Nucleus accumbens (tissue), 56 donors: ENCODE data around the gene DIPK1C.
A peak's percentile ranks its signal among the peaks of the same experiment; 100 is the strongest.
"Not testable (repeated sequence)": the region's sequence is repeated elsewhere in the genome, so short reads cannot be mapped to it uniquely, and the experiment has no call there.

Experiments
- DNase-seq, 56 donors: peaks; one replicate each; lab custom pipeline; 2025; lab: John Stamatoyannopoulos, UW

Gene DIPK1C

DNA sequence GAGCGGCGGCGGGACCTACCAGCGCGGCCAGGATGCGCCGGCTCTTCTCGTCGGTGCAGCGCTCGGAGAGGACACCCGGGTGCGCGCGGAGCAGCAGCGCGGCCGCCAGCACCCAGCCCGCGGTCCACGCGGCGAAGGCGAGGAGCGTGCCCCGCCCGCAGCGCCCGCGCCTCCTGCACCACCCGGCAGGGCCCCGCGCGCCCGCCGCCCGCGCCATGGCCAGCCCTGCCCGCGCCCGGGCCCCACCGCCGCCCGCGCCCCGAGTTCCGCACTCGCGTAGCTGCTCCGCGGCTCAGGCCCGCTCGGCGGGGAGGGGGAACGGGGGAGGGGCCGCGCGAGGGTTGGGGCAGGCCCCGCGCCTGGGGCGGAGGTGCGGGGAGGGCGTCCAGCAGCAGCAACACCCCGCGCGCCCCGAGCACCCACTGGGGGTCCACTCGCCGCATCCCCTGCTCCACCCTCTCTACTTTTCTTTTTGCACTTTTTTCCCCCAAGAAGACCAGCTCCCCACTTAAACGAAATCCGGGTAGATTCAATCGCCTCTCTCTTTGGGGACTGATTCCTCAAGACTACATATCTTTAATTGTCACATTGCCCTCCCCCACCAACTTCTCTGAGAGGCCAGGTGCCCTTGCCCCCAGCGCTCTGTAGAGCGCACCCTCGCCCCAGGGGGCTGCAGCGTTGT is at the start of gene DIPK1C:
Gene DIPK1C, minus strand, starts transcription at position 266 of the 682 bp plus-strand sequence. Its CDS starts 49 bp downstream, at position 217.
- peak in 53 of 56 donors; percentile 14 to 83 (median 62) for DNase-seq

DNA sequence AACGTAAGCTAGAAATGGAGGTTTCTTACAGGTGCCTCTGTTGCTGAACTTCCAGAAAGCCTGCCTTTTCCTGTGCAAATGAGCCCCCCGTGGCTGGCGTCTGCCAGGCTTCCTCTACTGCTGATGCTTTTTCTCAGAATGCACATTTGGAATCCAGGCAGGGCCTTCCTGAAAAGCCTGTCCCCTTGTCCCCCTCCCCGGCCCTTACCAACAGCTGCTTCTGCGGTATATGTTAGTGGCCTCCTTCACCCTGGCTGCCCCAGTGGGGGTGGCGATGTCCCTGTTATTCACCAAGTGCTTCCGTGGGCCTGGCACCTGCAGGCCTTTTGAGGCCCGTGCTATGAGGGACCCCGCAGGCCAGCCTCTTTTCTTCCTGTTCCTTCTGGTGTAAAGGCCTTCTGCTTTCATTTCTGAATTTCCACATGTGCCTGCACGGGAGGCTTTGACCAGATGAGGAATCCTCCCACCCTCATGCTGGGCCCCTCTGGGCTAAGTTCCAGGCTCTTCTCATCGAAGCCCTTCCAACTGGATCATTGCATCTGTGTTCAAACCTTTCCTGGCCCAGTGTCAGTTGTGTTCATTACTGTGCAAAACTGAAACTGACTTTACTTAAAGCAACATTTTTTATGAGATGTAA is 49.5 kb upstream of the DIPK1C start:
- no peak for DNase-seq

DNA sequence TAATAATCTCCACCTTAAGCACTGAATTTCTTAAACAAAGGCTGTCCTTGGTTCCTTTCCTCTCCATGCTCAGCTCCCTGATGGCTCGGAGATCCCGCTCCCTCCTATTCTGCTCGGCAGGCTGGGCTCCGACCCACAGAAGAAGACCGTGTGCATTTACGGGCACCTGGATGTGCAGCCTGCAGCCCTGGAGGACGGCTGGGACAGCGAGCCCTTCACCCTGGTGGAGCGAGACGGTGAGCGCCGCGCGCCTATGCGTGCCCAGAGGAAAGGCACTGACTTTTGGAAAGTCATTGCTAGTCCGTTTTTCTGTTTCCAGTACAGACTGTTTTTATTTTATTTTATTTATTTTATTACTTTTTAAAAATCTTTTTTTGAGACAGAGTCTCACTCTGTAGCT is 48.7 kb upstream of the DIPK1C start:
- DNase-seq = no peak

DNA sequence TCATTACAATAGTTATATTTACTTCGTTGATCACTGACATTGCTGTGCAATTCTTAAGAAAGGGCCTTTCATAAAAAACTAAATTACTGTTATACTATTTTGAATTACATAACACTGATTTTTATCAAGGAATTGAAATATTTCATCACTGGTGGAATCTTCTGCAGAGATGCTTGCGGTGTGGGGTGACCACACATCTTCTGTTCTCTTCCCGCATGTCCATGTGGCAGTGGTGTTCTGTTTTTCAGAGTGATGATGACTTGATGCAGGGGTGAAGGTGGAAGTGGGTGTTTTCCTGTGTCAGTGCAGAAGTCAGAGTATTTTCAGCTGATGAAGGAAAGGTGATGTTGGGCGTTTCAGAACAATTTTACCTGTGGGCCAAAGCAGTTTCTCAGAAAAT is 46.0 kb upstream of the DIPK1C start:
- DNase-seq = no peak

DNA sequence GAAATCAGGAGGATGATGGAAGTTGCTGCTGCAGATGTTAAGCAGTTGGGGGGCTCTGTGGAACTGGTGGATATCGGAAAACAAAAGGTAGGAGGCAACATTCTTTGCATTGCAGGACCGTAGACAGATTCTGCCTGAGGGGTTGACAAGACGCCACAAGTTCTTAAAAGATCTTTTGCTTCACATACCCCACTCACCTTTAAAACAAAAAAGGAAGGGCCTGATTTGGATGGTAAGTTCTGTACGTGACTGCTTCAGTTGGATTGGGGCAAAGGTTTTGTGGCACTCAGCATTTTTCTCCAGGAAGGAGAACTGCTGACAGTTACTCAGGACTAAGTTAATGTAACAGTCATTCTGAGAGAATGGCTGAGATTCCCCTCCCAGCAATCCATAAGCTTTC is 44.3 kb upstream of the DIPK1C start:
- DNase-seq = no peak

DNA sequence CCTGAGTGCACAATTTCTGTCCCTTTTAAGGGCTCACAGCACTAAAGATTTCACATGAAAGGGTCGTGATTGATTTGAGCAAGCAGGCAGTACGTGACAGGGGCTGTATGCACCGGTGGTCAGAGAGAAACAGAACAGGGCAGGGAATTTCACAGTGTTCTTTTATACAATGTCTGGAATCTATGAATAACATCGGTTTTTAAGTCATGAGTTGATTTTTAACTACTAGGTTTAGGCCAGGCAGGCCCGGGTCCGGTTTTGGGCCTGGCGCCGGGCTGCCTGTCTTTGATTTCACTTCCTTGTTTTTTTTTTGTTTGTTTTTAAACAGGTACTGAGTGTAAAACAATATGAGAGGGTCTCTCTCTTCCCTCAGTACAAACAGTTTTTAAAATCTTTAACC is 43.7 kb upstream of the DIPK1C start:
- not testable (repeated sequence) for DNase-seq

DNA sequence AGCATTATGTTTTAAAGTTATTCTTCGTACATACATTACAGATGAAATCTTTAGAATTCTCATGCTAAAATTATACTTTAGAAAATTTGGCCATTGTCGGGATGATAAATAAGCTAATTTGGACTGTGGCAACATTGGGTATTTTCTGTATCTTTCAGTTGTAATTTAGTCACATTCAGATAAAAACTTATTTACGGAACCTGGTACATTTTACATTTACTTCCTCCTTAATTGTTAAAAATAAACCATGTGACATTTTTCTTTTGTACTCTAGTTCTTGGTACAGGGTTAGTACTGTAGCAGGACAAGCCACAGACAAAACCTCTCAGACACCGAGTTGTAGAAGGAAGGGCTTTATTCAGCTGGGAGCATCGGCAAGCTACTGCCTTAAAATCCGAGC is 43.3 kb upstream of the DIPK1C start:
- no peak for DNase-seq

DNA sequence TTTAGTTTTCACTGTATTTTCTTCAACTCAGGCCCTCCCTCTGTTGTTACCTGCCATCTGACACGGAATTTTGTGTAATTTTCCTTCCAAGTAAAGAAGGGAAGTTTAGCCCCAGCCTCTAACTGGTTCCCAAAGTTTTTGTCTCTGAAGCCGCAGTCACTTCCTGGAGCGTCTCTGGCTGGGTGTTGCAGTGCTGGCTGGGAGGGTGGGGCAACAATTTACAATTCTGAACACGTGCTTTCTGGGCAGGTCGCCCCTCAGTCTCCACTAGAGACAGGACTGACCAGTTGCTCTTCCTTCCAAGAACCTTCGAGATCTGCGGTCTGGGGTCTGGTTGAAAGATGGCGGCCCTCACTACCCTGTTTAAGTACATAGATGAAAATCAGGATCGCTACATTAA is 42.5 kb upstream of the DIPK1C start:
- DNase-seq = peak in 39 of 56 donors; percentile 3 to 80 (median 41)

DNA sequence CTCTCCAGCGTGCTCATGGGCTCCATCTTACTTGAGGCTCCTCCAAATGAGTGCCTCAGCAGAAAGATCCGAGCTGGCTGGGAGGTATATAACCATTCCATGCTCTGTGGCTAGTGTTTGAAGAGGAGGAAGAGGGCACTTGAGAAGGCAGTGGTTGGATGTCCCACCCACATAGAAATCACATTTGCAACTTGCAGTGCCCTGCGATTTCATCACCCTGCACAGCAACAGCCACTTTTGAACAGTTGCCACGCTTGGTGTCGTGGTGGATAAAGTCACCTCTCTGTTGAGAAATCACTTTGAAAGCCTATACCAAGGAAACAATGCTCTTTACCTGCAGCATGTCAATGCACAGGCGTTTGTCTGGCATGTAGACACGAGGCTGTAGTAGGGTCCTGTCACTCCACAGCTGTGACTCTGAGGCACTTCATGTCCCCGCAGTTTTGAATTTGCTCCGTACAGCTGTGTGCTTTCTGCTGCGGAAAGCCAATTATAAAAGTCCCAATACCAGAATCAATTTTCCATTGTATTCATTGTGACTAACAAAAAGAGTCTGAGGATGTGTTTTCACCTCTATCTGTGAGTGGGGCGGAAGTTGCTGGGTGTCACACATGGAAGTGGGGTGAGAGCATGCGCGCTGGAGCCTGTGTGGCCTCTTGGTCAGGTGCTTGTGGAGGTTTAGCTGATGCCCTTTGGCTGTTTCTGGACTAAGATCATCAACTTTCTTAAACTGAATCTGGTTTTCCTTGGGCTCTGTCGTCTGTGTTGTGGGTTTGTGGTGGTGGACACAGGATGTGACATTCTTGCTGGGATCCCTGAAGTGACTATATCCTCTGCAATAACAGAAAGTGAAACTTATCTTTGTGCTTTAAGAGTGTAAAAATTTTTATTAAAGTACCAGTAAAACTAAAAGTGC is 41.9 kb upstream of the DIPK1C start:
- DNase-seq = peak in 28 of 56 donors; percentile 12 to 63 (median 30)

DNA sequence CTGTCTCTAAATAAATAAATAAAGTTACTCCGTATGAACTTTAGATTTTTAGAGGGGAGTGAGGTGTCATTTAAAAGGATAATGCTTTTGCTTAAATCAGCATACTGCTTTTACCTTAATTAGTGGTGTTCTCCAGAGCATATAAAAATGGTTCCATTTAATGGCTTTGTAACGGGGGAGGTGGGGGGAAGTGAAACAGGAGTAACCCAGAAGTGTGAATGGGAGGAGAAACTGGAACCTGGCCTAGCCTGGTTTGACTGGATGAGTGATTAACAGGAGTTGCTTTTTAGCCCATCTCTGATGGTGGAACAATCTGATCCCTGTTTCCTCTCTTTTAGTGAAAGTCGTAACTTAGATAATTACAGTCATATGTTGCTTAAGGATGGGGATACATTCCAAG is 40.7 kb upstream of the DIPK1C start:
- DNase-seq = no peak

DNA sequence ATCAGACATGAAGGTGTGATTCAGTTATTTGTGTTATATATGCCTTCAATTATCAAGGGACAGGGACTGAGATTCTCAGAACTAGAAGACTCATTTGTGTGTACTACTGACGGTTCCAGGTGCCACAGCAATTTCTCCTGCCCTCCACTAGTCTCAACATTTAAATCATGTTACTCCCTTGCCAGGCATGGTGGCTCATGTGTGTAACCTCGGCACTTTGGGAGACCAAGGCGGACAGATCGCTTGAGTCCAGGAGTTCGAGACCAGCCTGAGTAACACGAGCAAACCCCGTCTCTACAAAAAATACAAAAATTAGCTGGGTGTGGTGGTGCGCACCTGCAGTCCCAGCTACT is 40.2 kb upstream of the DIPK1C start:
- no peak for DNase-seq

DNA sequence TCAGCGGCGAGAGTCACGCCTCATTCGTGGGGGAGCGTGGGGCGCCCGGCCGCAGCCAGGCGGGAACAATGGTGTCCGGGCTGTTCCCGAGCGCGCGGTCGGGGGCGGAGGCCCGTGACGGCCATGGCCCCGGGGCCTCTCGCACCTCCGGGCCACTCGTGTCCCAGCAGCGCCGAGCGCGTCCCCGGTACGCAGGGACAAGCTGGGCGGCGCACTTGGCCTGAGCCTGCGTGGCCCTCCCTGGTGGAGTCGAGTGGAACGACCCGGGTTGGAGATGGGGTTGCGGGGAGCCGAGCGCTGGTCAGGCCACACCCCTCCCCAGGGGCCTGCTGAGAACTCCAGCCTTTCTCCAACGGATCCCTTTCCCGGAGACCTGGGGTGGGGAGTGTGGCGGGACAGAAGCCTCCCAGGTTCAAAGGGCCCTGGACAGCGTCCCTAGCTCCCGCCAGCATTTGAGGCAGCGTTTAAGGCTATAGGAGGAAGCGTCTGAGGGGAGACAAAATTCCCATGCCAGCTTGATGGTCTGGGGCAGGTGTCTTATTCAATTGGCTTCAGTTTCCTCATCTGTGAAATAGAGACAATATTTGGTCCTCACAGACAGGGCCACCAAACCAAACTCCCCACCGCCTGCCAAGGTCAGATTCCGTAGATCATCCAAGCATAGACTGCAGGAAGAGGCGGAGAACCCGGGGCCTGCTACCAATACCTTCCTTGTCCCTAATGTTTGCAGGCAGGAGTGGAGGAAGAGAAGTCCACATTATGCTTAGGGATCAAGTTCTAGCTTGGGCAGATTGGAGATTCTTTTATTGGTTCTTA is 39.6 kb upstream of the DIPK1C start:
- DNase-seq = peak in 31 of 56 donors; percentile 38 to 87 (median 72)

DNA sequence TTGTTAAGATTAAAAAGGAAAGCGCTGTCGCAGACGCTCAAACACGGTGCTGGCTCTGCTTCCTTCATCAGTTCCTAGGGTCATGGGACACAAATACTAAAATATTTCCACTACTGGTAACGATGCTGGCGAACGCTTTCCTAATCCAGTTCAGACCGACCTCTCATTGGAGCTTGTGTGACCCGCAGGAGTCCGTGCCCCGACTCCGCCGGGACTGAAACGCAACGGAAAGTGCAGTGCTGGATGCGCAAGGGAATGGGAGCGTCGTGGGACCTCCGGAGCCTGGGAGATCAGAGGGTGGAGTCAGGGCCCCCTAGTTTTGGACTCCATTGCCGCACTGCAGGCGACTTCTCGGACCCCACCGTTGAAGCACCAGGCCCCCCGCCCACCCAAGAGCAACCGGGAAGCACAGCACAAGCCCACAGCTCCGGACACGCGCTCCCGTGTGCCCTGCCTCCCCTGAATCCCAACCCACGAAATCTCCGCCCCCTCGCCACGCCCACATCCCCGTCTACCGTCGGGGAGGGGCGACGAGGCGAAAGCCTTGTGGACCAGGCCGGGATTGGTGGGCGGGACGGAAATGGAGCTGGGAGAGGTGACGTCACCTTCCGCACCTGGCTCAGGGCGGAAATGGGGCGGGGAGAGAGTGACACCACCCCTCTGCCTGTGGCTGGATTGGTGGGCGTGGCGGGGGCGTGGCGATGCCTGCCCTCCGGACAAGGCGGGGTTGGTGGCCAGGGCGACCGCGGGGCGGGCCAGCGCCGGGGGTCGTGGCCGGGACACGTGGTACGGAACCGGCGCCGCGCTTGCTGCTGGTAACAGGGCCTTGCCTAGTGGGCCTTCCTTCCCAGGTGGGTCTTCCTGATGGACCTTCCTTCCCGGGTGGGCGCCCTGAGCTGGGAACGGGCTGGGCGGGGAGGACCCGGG is 38.7 kb upstream of the DIPK1C start, which contains the start of gene CNDP2:
Gene CNDP2, plus strand, starts transcription at position 783 of the 927 bp plus-strand sequence. CDS start 3,611 bp downstream, outside the sequence.
- peak; percentile 86 to 100 (median 99) for DNase-seq

DNA sequence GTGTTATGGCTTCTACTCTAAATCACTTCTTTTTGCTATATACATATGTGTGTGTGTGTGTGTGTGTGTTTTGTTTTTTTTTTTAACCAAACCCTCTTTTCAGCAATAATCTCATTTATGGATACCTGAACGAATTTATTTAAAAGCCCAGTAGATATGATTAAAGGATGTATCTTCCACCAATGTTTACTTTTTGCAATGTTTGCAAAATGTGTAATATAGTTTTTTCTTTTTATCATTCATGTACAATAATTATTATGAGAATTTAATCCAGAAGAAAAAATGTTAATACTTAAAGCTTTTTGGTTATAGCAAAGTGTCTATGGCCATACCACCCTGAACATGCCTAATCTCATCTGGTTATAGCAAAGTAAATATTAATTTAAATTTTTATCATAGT is 37.4 kb upstream of the DIPK1C start:
- DNase-seq = no peak

DNA sequence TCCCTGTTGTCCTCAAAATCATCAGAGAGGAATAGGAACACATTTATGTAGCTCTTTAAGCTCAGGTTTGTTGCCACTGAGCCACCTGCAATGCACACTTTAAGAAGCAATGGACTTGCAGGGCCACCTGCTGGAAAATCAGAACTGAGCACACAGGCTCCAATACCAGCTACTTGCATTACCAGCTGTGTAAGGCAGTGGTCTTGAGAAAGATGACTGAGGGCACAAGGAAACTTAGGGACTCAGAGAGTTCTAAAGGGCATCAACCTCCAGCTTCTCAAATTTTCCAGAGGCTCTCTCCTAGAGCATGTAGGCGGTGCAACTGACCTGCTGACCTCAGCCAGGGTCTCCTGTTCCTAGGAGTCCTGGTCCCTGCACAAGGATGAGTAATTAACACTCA is 36.6 kb upstream of the DIPK1C start:
- peak in 26 of 56 donors; percentile 7 to 77 (median 44) for DNase-seq

DNA sequence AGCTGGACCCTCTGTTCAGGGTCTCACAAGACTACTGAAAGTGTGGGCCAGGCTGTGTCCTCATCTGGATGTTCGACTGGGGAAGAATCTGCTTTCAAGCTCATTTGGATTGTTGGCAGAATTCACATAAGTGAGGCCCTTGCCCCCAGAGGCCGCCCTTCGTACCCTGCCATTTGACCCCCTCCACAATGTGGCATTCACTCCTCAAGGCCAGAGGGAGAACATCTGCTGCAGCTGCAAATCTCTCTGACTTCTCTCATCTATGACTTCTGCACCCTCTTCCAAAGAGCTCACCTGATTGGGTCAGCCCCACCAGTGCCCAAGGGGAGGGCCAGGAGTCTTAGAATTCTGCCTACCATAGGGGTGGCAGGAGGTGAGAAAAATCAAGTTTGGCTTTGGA is 35.2 kb upstream of the DIPK1C start:
- DNase-seq = no peak

DNA sequence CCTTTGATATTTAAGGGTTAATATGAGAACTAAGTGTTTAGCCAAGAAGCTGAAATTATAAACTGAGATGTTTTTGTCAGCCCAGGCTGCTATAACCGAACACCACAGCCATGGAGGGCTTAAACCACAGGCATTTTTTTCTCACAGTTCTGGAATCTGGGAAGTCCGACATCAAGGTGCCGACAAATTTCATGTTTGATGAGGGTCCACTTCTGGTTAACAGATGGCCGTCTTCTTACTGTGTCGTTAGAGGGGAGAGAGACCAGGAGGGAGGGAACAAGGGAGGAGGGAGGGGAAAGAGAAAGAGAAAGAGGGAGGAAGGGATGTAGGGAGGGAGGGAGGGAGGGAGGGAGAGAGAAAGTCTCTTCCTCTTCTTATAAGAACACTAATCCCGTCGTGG is 32.6 kb upstream of the DIPK1C start:
- no peak for DNase-seq

DNA sequence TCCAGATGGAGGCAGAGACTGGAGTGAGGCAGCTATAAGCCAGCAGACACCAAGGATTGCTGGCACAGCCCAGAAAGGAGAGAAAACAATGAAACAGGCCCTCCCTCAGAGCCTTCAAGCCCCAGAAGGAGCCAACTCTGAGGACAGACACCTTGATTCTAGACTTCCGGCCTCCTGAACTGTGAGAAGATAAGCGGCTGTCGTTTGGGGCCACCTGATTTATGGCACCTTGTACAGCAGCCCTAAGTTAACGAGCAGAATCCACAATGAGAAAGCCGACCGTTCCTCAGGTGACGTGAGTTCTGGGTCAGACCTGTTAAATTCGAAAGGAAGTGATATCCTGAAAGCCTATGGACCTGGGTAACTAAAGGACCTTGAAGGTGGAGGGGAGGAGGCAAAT is 31.8 kb upstream of the DIPK1C start:
- DNase-seq = no peak

DNA sequence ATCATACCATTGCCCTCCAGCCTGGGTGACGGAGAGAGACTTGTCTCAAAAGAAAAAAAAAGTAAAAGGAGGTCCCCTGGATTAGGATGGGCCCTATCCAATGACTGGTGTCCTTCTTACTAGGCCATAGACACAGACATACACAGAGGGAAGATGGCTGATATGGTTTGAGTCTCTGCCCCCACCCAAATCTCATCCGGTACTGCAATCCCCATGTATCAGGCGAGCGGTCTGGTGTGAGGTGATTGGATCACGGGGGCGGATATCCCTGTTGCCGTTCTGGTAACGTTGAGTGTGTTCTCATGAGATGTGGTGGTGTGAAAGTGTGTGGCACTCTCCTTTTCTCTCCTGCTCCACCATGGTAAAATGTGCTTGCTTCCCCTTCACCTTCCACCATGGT is 31.2 kb upstream of the DIPK1C start:
- no peak for DNase-seq
